OCI-LY7 (cell line): ENCODE measurements around the gene SERHL2.

ENCODE experiments used
- EZH2phosphoT487 ChIP-seq: fragments of 200-600 bp; sonication (generic); IDR thresholded peaks from 2 replicates; pipeline ENCODE4 v1.6.1; 2018; ENCODE audit warnings: low read depth, borderline replicate concordance, mild to moderate bottlenecking, mixed run types, antibody characterized with exemption, low read length, moderate library complexity, mixed read lengths
- TF ChIP-seq, protein P1 (sequence below): fragments of 200-600 bp; sonication (generic); conservative IDR thresholded peaks from 2 replicates; pipeline ENCODE4 v1.5.1; 2014; ENCODE audit warnings: mild to moderate bottlenecking, antibody characterized with exemption, low read length, moderate library complexity, mixed read lengths

DNA sequence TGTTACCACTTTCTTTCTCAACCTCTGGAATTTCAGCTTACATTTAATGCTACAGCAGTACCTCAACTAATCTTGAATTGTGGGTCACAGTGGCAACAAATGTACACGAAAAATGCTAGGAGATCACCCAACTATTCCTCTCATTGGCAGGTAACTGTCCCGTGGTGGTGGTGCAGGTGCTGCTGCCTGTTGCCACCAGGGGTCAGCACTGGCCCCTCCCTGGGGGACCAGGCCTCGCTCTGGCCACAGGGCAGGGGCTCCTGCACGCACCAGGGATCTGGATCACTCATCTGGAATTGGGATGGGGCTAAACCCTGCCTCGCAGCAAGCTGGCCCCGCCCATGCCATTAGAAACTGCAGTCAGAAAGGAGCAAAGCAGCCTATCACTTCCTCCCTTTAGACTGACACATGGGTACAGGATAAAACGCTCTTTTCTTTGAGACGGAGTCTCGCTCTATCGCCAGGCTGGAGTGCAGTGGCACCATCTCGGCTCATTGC lies 67.8 kb downstream of the SERHL2 start:
- TF ChIP-seq, protein P1, sequence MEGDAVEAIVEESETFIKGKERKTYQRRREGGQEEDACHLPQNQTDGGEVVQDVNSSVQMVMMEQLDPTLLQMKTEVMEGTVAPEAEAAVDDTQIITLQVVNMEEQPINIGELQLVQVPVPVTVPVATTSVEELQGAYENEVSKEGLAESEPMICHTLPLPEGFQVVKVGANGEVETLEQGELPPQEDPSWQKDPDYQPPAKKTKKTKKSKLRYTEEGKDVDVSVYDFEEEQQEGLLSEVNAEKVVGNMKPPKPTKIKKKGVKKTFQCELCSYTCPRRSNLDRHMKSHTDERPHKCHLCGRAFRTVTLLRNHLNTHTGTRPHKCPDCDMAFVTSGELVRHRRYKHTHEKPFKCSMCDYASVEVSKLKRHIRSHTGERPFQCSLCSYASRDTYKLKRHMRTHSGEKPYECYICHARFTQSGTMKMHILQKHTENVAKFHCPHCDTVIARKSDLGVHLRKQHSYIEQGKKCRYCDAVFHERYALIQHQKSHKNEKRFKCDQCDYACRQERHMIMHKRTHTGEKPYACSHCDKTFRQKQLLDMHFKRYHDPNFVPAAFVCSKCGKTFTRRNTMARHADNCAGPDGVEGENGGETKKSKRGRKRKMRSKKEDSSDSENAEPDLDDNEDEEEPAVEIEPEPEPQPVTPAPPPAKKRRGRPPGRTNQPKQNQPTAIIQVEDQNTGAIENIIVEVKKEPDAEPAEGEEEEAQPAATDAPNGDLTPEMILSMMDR, result peak; percentile 96
- no peak for TF ChIP-seq EZH2phosphoT487
